SU-DHL-6 (cell line): ENCODE data around the gene INSR.

Experiments
- EZH2phosphoT487 ChIP-seq: fragments of 200-600 bp; sonication (generic), shearing (Covaris generic); conservative IDR thresholded peaks from 2 replicates; pipeline ENCODE4 v1.6.1; 2018; ENCODE audit warnings: mild to moderate bottlenecking, antibody characterized with exemption, low read length, moderate library complexity, mixed read lengths
- TF ChIP-seq, protein P1 (sequence below): fragments of 200-600 bp; sonication (generic); IDR thresholded peaks from one replicate; pipeline ENCODE4 v1.5.1; 2017; ENCODE audit warnings: antibody characterized with exemption, mild to moderate bottlenecking, low read length, moderate library complexity; ENCODE audit not compliant: insufficient read depth, poor library complexity, severe bottlenecking

DNA sequence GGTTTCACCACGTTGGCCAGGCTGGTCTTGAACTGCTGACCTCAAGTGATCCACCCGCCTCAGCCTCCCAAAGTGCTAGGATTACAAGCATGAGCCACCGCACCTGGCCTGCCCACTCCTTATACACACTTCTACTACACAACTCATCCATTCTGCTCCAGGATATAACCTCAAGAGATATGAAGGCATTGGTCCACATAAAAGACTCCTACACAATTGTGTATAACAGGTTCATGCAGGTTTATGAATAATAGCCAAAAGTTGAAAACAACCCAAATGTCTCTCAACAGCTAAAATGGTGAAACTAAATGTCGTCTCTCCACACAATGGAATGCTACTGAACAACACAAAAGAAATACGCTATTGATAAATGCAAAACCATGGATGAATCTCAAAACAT is 58.1 kb downstream of the INSR start:
- TF ChIP-seq EZH2phosphoT487 = no peak
- TF ChIP-seq, protein P1, sequence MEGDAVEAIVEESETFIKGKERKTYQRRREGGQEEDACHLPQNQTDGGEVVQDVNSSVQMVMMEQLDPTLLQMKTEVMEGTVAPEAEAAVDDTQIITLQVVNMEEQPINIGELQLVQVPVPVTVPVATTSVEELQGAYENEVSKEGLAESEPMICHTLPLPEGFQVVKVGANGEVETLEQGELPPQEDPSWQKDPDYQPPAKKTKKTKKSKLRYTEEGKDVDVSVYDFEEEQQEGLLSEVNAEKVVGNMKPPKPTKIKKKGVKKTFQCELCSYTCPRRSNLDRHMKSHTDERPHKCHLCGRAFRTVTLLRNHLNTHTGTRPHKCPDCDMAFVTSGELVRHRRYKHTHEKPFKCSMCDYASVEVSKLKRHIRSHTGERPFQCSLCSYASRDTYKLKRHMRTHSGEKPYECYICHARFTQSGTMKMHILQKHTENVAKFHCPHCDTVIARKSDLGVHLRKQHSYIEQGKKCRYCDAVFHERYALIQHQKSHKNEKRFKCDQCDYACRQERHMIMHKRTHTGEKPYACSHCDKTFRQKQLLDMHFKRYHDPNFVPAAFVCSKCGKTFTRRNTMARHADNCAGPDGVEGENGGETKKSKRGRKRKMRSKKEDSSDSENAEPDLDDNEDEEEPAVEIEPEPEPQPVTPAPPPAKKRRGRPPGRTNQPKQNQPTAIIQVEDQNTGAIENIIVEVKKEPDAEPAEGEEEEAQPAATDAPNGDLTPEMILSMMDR = no peak
